HepG2 (cell line): Measurements from ENCODE around the gene ERP44. TPM values are rescaled to one million over a fixed set of nuclear protein-coding genes. Genes with fewer than 3 reads are reported as not detected.

Experiments used
- ATAC-seq: fragments of 200-7000 bp; cut with Tn5 transposase; 3 replicates; pipeline ENCODE4 v1.9.1; 2020; ENCODE audit warnings: mild to moderate bottlenecking, moderate library complexity
- BruUV-seq: library from RNA; stranded (reverse); fragments of 400-500 nt; replicated peaks from 2 replicates; lab custom pipeline; 2021; lab: Mats Ljungman, UMichigan
- CTCF ChIA-PET: fragments of 300-600 bp; formaldehyde crosslinking; extraction: SDS; loops from one replicate; lab custom pipeline; 2021; ENCODE audit warnings: low total read pairs, inconsistent platforms, low intra/inter-chr PET ratio; lab: Yijun Ruan, JAX
- POLR2A ChIA-PET: fragments of 350-600 bp; sonication (Branson Sonifier 250); formaldehyde crosslinking; loops from one replicate; lab custom pipeline; 2020; ENCODE audit warnings: antibody characterized with exemption, inconsistent platforms; lab: Yijun Ruan, JAX
- DNase-seq: peaks from one replicate; pipeline ENCODE4 v3.0.0-alpha.2; 2015; ENCODE audit warnings: low spot score
- FAIRE-seq: peaks from 3 replicates; lab custom pipeline; 2011; peaks lifted over from hg19 to GRCh38; lab: Jason Lieb, UNC
- H2AFZ ChIP-seq: one replicate; pipeline ENCODE4 v1.6.1; 2011; ENCODE audit warnings: low read length, inconsistent platforms
- H3K27ac ChIP-seq: fragments of 300-600 bp; 3 replicates; pipeline ENCODE4 v1.8.0; 2011; ENCODE audit warnings: mixed run types, mild to moderate bottlenecking, mixed read lengths, low read length, inconsistent platforms; ENCODE audit not compliant: insufficient read depth; ENCODE audit errors: extremely low read length
- H3K27me3 ChIP-seq, 2 experiments: fragments of 200-600 bp in 1 of 2; 2 replicates in 1 of 2; 3 replicates in 1 of 2; pipeline versions ENCODE4 v1.6.0 to v1.8.0; 2011; ENCODE audit warnings: low read length in 2 of 2, mild to moderate bottlenecking in 2 of 2, moderate library complexity in 2 of 2, inconsistent platforms in 1 of 2; ENCODE audit not compliant: insufficient read depth in 2 of 2, control insufficient read depth in 1 of 2
- H3K36me3 ChIP-seq, 2 experiments: fragments of 200-600 bp in 1 of 2; replicated peaks in 1 of 2; 2 replicates in 1 of 2; 3 replicates in 1 of 2; pipeline versions ENCODE4 v1.5.1 to v1.8.0; 2011; ENCODE audit warnings: low read length in 2 of 2, inconsistent platforms in 1 of 2; ENCODE audit not compliant: insufficient read depth in 2 of 2, control insufficient read depth in 1 of 2
- H3K4me1 ChIP-seq: 2 replicates; pipeline ENCODE4 v1.5.1; 2012; ENCODE audit warnings: low read length, inconsistent platforms; ENCODE audit not compliant: insufficient read depth
- H3K4me2 ChIP-seq: 2 replicates; pipeline ENCODE4 v1.6.0; 2011; ENCODE audit warnings: low read depth, low read length, inconsistent platforms
- H3K4me3 ChIP-seq, 3 experiments: fragments of 200-600 bp in 1 of 3; sonication (generic), shearing (Covaris generic) in 1 of 3; replicated peaks in 1 of 3; 2 replicates each; pipeline ENCODE4 v1.5.1; 2011 to 2016; ENCODE audit warnings: low read length in 3 of 3, inconsistent platforms in 2 of 3, low read depth in 2 of 3, mild to moderate bottlenecking in 2 of 3, control low read depth in 1 of 3, mixed read lengths in 1 of 3; ENCODE audit not compliant: insufficient read depth in 1 of 3
- H3K79me2 ChIP-seq: one replicate; pipeline ENCODE4 v1.6.1; 2011; ENCODE audit warnings: low read length, inconsistent platforms; ENCODE audit not compliant: insufficient read depth
- H3K9ac ChIP-seq: 2 replicates; pipeline ENCODE4 v1.6.0; 2011; ENCODE audit warnings: mild to moderate bottlenecking, low read depth, low read length, inconsistent platforms; ENCODE audit not compliant: insufficient read depth
- H3K9me3 ChIP-seq: 2 replicates; pipeline ENCODE4 v1.5.1; 2012; ENCODE audit warnings: mild to moderate bottlenecking, low read length
- H4K20me1 ChIP-seq: 2 replicates; pipeline ENCODE4 v1.6.0; 2011; ENCODE audit warnings: inconsistent platforms, mild to moderate bottlenecking, low read length, moderate library complexity; ENCODE audit not compliant: insufficient read depth
- FOXK1 ChIP-seq: sonication (generic); formaldehyde crosslinking; IDR thresholded peaks from 2 replicates; pipeline ENCODE4 v1.4.0; 2020; ENCODE audit warnings: low read depth, missing genetic modification reagents, borderline replicate concordance
- GATA4 ChIP-seq: sonication (generic); IDR thresholded peaks from 2 replicates; pipeline ENCODE4 v1.6.1; 2016; ENCODE audit warnings: antibody characterized with exemption, low read depth, borderline replicate concordance
- MYPOP ChIP-seq: sonication (generic); formaldehyde crosslinking; IDR thresholded peaks from 2 replicates; pipeline ENCODE4 v1.8.1; 2023; ENCODE audit warnings: mild to moderate bottlenecking, moderate library complexity, missing genetic modification reagents
- ZBTB25 ChIP-seq: IDR thresholded peaks from 2 replicates; pipeline ENCODE4 v1.6.1; 2018; ENCODE audit warnings: missing genetic modification reagents
- ZNF337 ChIP-seq: sonication (generic); formaldehyde crosslinking; IDR thresholded peaks from 2 replicates; pipeline ENCODE4 v1.5.1; 2020; ENCODE audit warnings: missing genetic modification reagents, low read depth, mild to moderate bottlenecking, borderline replicate concordance
- ZNF629 ChIP-seq: sonication (generic); formaldehyde crosslinking; conservative IDR thresholded peaks from 2 replicates; pipeline ENCODE4 v1.5.0; 2020; ENCODE audit warnings: missing genetic modification reagents
- WGBS: methylation state at CpG from one replicate; pipeline ENCODE4 v1.1.6; 2017; ENCODE audit warnings: low lambda C conversion rate; 5-methylcytosine and 5-hydroxymethylcytosine counted together
- in situ Hi-C: cut with HindIII; loops from 2 replicates; pipeline ENCODE4 v1.10.0; 2017; ENCODE audit warnings: low pct_unique_long_range_greater_than_20kb; ENCODE audit not compliant: extremely low pct_ligation_motif_present
- intact Hi-C: fragments of 100-400 bp; cut with micrococcal nuclease; formaldehyde crosslinking; loops from one replicate; pipeline ENCODE4 v1.10.0; 2022; ENCODE audit not compliant: unreplicated experiment
- polyA plus RNA-seq, 8 experiments: library from polyadenylated mRNA; depleted of rRNA in 3 of 8; stranded (reverse) in 7 of 8; unstranded in 1 of 8; fragments of >200 nt; fragmentation: Illumina TruSeq in 4 of 8; extraction: Trizol in 4 of 8; gene quantifications; 2 replicates each; pipeline versions ENCODE4 v1.2.1 to v1.2.3, GENCODE V29; 2011 to 2016; ENCODE audit warnings: low read depth in 4 of 8, missing spikeins in 1 of 8, mixed read lengths in 1 of 8; ENCODE audit not compliant: insufficient read depth in 1 of 8
- total RNA-seq, 5 experiments: library from RNA; depleted of rRNA; stranded (reverse); fragments of >200 nt; fragmentation: Illumina TruSeq; extraction: Trizol; gene quantifications; 2 replicates each; pipeline ENCODE4 v1.2.3, GENCODE V29; 2016; ENCODE audit warnings: low read depth in 1 of 5

ERP44 gene
- total and polyA plus RNA-seq, 2 of the 13 experiments (the other 11 are each of a cell fraction or from before 2014, with no cell fraction given) = 8.9 to 13.8 TPM

- Histone ChIP-seq H3K9me3 (no peaks in the 10 kb centered on the region), H2AFZ (no peak overlapping the region), H3K4me3 (no peak overlapping the region), H4K20me1 (no peaks in the 10 kb centered on the region), H3K27ac (no peak overlapping the region), H3K27me3 (no peaks in the 10 kb centered on the region), H3K4me1 (no peaks in the 10 kb centered on the region), H3K36me3 (peaks cover 1 to 14% of the 10 kb centered on the region in 2 experiments; a peak in 2 of 5 replicates), H3K9ac (no peak overlapping the region), H3K4me2 (no peak overlapping the region), H3K79me2 (peaks cover 2% of the 10 kb centered on the region)
- ChIA-PET POLR2A (no interaction called here), CTCF (no interaction called here)
- over 99% methylated on average over 20 of the region's 25 CpGs for WGBS
- ATAC-seq (no peak), DNase-seq (no peak), FAIRE-seq (no peak)
- intact Hi-C loops (no loop called here), in situ Hi-C loops (no loop called here)
- no TSS peak for BruUV-seq
- TF ChIP-seq ZNF629 (CRISPR knock-in tag) = no peak
- TF ChIP-seq, all 625 proteins: peak for 0
Observed at GRCh38 chr9:100117316-100117715, 18.5 kb upstream of the ERP44 start.

- in situ Hi-C loops = no loop called here
- Histone ChIP-seq H3K27ac (no peak overlapping the region), H3K27me3 (no peaks in the 10 kb centered on the region), H3K79me2 (peaks cover 2% of the 10 kb centered on the region), H3K4me2 (no peak overlapping the region), H3K9me3 (no peaks in the 10 kb centered on the region), H4K20me1 (no peaks in the 10 kb centered on the region), H3K36me3 (peaks cover 2 to 10% of the 10 kb centered on the region in 2 experiments; a peak in 4 of 5 replicates), H3K4me1 (no peaks in the 10 kb centered on the region), H2AFZ (no peak overlapping the region), H3K9ac (no peak overlapping the region), H3K4me3 (no peak overlapping the region)
- BruUV-seq = no TSS peak
- FAIRE-seq (no peak), DNase-seq (no peak), ATAC-seq (no peak)
- POLR2A ChIA-PET = interaction anchor here (0.9 kb wide), 1 partner anchor 13 kb away, joined by 3 read pairs; the partner anchor contains the start of gene INVS
- CTCF ChIA-PET = no interaction called here
- intact Hi-C loops = no loop called here
- 94% methylated on average over 2 of the region's 2 CpGs for WGBS
- TF ChIP-seq ZNF337 (CRISPR knock-in tag) (no peak), FOXK1 (CRISPR knock-in tag) (no peak), ZBTB25 (CRISPR knock-in tag) (no peak), GATA4 (no peak), MYPOP (no peak)
Observed at GRCh38 chr9:100112677-100113336, 14.0 kb upstream of the ERP44 start.
